Esophagus squamous epithelium (tissue), 4 donors: ENCODE measurements around the gene GUK1.

Source experiments
- POLR2A ChIP-seq, 4 donors: fragments of 450-650 bp; IDR thresholded peaks; one replicate each; pipeline ENCODE4 v1.6.1; 2017; ENCODE audit warnings: antibody characterized with exemption in 4 of 4, mild to moderate bottlenecking in 4 of 4, moderate library complexity in 3 of 4
- TF ChIP-seq, protein P1 (sequence below), 6 experiments: fragments of 450-650 bp in 4 of 6; fragments of 200-600 bp in 2 of 6; sonication (generic) in 2 of 6; IDR thresholded peaks; one replicate each; pipeline ENCODE4 v1.5.1; 2016 to 2019; ENCODE audit warnings: antibody characterized with exemption in 6 of 6, mild to moderate bottlenecking in 4 of 6, moderate library complexity in 4 of 6

DNA sequence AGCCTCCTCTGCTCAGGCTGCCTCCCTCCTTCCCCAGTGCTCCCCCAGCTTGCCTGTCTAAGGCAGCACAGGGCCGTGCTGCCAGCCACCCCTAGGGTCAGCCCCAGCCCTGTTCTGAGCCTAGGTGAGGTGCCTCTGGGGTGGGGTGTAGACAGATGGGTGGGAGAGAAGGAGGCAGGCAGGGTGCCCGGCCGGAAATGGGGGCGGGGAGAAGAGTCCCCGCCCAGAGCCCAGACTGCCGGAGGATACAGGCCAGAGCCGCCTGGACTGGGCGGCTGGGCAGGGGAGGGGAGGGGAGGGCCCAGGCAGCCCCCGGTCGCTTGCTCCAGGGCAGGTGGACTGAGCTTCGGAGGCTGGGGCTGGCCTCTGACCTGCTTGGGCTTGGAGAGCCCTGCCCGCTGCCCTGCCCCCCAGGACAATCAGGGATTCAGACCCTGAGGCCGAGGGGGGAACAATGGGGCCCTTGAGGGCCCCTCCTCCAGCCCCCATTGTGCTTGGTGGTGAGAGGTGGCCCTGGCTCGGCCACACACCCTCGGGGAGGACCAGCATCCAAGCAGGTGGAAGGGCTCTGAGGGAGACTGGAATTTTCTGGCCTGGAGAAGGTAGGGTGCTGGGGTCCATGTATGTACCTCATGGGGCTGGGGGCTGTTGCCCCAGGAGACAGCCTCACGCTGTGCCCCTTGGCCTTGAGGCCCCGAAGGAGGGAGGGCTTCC is 9.5 kb downstream of the GUK1 start, which contains the start of gene GJC2:
- TF ChIP-seq, protein P1, sequence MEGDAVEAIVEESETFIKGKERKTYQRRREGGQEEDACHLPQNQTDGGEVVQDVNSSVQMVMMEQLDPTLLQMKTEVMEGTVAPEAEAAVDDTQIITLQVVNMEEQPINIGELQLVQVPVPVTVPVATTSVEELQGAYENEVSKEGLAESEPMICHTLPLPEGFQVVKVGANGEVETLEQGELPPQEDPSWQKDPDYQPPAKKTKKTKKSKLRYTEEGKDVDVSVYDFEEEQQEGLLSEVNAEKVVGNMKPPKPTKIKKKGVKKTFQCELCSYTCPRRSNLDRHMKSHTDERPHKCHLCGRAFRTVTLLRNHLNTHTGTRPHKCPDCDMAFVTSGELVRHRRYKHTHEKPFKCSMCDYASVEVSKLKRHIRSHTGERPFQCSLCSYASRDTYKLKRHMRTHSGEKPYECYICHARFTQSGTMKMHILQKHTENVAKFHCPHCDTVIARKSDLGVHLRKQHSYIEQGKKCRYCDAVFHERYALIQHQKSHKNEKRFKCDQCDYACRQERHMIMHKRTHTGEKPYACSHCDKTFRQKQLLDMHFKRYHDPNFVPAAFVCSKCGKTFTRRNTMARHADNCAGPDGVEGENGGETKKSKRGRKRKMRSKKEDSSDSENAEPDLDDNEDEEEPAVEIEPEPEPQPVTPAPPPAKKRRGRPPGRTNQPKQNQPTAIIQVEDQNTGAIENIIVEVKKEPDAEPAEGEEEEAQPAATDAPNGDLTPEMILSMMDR (IDR thresholded peaks at IDR 0.05): no peak
- TF ChIP-seq POLR2A (IDR thresholded peaks at IDR 0.05): no peak
